Measurements from ENCODE around the gene ATP5F1D. TPM values are rescaled to one million over a fixed set of nuclear protein-coding genes. Genes with fewer than 3 reads are reported as not detected.

Gene ATP5F1D
- total and polyA plus RNA-seq, 2 of the 13 experiments (the other 11 are each of a cell fraction or from before 2014, with no cell fraction given), result 39.4 to 78.7 TPM

- no peak for TF ChIP-seq PRDM4 (CRISPR knock-in tag; IDR thresholded peaks at IDR 0.05; ENCODE audit: borderline replicate concordance)
- TF ChIP-seq DRAP1 (CRISPR knock-in tag; IDR thresholded peaks at IDR 0.05), result peak; percentile 23; the same call in 1 of the 2 replicates
- TF ChIP-seq USF2 (IDR thresholded peaks at IDR 0.05; ENCODE audit: low read depth, low read length), result peak; percentile 99
- TF ChIP-seq USF2 (CRISPR knock-in tag; IDR thresholded peaks at IDR 0.05; ENCODE audit: borderline replicate concordance), result peak; percentile 97; the same call in 1 of the 2 replicates
- TF ChIP-seq ZNF724P (CRISPR knock-in tag; IDR thresholded peaks at IDR 0.05; ENCODE audit: borderline replicate concordance), result peak; percentile 85; the same call in 1 of the 2 replicates
- TF ChIP-seq ZNF790 (CRISPR knock-in tag; IDR thresholded peaks at IDR 0.05; ENCODE audit: borderline replicate concordance), result no peak
- peak; percentile 30; the same call in 1 of the 2 replicates for TF ChIP-seq FOXC1 (CRISPR knock-in tag; IDR thresholded peaks at IDR 0.05; ENCODE audit: borderline replicate concordance)
- TF ChIP-seq NFE2L1 (CRISPR knock-in tag; IDR thresholded peaks at IDR 0.05; ENCODE audit: borderline replicate concordance), result no peak
- TF ChIP-seq HNRNPH1 (optimal IDR thresholded peaks at IDR 0.05; ENCODE audit: low read depth, low read length), result no peak
- TF ChIP-seq DR1 (CRISPR knock-in tag; IDR thresholded peaks at IDR 0.05), result no peak; the same call in 1 of the 2 replicates
- peak; percentile 92 for TF ChIP-seq ZNF687 (CRISPR knock-in tag; IDR thresholded peaks at IDR 0.05)
- TF ChIP-seq KDM1A (CRISPR knock-in tag; IDR thresholded peaks at IDR 0.05), result no peak
These were observed 33.9 kb downstream of the ATP5F1D start, which contains the start of gene FAM174C (continued) for GRCh38 chr19:1275260-1275975.

All from HepG2 (cell line).